HG03280 (cell line): ENCODE data around the gene PCDHGB7.
"Not testable (repeated sequence)": the region's sequence is repeated elsewhere in the genome, so short reads cannot be mapped to it uniquely, and the experiment has no call there.

ENCODE experiments used
- ATAC-seq: cut with Tn5 transposase; IDR thresholded peaks from one replicate; pipeline ENCODE4 v1.9.1; 2021; ENCODE audit warnings: mild to moderate bottlenecking, moderate library complexity; ENCODE audit not compliant: unreplicated experiment

Gene PCDHGB7

DNA sequence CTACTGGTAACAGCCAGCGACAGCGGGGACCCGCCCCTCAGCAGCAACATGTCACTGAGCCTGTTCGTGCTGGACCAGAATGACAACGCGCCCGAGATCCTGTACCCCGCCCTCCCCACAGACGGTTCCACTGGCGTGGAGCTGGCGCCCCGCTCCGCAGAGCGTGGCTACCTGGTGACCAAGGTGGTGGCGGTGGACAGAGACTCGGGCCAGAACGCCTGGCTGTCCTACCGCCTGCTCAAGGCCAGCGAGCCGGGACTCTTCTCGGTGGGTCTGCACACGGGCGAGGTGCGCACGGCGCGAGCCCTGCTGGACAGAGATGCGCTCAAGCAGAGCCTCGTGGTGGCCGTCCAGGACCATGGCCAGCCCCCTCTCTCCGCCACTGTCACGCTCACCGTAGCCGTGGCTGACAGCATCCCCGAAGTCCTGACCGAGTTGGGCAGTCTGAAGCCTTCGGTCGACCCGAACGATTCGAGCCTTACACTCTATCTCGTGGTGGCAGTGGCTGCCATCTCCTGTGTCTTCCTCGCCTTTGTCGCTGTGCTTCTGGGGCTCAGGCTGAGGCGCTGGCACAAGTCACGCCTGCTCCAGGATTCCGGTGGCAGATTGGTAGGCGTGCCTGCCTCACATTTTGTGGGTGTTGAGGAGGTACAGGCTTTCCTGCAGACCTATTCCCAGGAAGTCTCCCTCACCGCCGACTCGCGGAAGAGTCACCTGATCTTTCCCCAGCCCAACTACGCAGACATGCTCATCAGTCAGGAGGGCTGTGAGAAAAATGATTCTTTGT, 22.9 kb upstream of the PCDHGB7 start:
- ATAC-seq = not testable (repeated sequence)

DNA sequence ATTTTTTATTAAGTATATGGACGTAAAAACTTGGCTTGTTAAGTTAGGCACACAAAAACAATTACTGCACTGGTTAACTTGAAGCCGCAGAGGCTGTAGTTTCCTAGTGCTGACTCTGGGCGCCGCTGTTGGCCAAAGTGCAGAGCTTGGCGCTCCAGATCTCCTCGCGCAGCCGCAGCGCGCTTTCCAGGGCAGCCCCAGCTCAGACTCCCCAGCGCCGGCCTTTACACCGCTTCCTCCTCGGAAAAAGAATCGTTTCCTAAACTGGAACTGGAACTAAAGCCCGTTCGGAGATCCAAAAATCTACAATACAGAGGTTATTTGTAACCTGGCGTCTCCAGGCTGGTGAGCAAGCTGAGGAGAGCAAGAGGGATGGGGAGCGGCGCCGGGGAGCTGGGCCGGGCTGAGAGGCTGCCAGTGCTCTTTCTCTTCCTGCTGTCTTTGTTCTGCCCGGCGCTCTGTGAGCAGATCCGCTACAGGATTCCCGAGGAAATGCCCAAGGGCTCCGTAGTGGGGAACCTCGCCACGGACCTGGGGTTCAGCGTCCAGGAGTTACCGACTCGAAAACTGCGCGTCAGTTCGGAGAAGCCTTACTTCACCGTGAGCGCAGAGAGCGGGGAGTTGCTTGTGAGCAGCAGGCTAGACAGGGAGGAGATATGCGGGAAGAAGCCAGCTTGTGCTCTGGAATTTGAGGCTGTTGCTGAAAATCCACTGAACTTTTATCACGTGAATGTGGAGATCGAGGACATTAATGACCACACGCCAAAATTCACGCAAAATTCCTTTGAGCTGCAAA, 19.5 kb upstream of the PCDHGB7 start, which contains the start of gene PCDHGB5:
Gene PCDHGB5, plus strand, starts transcription at position 192 of the 796 bp plus-strand sequence. Its CDS starts 181 bp downstream, at position 373.
- ATAC-seq = not testable (repeated sequence)

DNA sequence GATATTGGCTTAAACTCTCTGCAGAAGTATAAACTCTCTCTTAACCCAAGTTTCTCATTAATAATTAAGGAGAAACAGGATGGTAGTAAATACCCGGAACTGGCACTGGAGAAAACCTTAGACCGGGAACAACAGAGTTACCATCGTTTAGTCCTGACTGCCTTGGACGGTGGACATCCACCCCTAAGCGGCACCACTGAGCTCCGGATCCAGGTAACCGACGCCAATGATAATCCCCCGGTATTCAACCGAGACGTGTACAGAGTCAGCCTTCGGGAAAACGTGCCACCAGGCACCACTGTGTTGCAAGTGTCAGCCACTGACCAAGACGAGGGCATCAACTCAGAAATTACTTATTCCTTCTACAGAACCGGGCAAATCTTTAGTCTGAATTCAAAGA, 18.9 kb upstream of the PCDHGB7 start:
- no peak for ATAC-seq

DNA sequence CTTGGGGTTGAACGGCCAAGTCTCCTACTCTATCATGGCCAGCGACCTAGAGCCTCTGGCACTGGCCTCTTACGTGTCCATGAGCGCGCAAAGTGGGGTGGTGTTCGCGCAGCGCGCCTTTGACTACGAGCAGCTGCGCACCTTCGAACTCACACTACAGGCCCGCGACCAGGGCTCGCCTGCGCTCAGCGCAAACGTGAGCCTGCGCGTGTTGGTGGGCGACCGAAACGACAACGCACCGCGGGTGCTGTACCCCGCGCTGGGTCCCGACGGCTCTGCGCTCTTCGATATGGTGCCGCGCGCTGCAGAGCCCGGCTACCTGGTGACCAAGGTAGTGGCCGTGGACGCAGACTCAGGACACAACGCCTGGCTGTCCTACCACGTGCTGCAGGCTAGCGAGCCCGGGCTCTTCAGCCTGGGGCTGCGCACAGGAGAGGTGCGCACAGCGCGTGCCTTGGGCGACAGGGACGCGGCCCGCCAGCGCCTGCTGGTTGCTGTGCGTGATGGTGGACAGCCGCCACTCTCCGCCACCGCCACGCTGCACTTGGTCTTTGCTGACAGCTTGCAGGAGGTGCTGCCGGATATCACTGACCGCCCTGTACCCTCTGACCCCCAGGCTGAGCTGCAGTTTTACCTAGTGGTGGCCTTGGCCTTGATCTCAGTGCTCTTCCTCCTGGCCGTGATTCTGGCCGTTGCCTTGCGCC, 17.8 kb upstream of the PCDHGB7 start:
- ATAC-seq = no peak

DNA sequence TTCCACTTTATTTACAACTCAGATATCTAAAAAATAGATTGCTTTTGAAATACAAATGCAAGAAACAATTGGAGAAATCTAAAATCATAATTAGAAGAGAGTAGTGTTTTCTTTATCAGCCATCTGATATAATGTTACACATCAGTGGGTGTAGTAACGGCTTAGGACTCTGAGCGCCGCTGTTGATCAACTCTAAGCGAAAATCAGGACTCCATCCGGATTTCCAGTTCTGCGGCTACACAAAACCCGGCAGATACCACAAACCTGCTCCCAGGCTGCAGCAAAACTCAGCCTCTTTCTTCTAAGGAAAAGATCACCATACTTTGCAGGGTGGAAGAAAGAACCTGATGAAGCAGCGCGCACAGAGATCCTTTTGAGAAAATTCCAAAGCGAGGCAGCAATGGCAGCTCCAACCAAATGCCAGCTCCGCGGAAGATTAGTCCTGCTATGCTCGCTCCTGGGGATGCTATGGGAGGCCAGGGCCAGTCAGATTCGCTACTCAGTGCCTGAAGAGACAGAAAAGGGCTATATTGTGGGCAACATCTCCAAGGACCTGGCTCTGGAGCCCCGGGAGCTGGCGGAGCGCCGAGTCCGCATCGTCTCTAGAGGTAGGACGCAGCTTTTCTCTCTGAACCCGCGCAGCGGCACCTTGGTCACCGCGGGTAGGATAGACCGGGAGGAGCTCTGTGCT, 14.8 kb upstream of the PCDHGB7 start, which contains the start of gene PCDHGA9:
Gene PCDHGA9, plus strand, starts transcription at position 226 of the 691 bp plus-strand sequence. Its CDS starts 175 bp downstream, at position 401.
- no peak for ATAC-seq

DNA sequence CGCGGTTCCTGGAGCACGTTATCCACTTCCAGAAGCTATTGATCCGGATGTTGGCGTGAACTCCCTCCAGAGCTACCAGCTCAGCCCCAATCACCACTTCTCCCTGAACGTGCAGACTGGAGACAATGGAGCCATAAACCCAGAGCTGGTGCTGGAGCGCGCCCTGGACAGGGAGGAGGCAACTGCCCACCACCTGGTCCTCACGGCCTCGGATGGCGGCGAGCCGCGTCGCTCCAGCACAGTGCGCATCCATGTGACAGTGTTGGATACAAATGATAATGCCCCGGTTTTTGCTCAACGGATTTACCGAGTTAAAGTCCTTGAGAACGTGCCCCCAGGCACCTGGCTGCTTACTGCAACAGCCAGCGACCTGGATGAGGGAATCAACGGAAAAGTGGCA, 14.1 kb upstream of the PCDHGB7 start:
- ATAC-seq = no peak

DNA sequence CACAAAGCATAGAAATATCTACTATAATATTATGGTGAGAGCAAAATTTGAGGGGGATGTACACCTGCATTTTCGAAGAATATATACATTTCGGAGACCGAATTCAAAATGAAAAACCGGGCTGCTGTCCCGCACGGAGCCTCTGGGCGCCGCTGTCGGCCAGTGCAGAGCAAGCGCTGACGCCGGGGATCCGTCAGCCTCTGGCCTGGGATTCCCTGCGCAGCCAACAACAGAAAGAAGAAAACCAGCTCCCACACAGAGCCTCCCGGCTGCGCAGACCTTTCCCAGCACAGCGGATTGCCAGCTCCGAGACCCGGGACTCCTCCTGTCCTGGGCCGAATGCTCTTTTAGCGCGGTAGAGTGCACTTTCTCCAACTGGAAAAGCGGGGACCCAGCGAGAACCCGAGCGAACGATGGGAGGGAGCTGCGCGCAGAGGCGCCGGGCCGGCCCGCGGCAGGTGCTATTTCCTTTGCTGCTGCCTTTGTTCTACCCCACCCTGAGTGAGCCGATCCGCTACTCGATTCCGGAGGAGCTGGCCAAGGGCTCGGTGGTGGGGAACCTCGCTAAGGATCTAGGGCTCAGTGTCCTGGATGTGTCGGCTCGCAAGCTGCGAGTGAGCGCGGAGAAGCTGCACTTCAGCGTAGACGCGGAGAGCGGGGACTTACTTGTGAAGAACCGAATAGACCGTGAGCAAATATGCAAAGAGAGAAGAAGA, 9.5 kb upstream of the PCDHGB7 start, which contains the start of gene PCDHGB6:
Gene PCDHGB6, plus strand, starts transcription at position 232 of the 716 bp plus-strand sequence. Its CDS starts 182 bp downstream, at position 414.
- peak; percentile 66 for ATAC-seq

DNA sequence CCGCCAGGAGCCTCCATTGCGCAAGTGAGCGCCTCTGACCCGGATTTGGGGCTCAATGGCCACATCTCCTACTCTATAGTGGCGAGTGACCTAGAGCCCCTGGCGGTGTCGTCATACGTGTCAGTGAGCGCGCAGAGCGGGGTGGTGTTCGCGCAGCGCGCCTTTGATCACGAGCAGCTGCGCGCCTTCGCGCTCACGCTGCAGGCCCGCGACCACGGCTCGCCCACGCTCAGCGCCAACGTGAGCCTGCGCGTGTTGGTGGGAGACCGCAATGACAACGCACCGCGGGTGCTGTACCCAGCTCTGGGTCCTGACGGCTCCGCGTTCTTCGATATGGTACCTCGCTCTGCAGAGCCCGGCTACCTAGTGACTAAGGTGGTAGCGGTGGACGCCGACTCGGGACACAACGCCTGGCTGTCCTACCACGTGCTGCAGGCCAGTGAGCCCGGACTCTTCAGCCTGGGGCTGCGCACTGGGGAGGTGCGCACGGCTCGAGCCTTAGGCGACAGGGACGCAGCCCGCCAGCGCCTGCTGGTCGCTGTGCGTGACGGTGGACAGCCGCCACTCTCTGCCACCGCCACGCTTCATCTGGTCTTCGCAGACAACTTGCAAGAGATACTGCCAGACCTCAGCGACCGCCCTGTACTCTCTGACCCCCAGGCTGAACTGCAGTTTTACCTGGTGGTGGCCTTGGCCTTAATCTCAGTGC, 7.7 kb upstream of the PCDHGB7 start:
- ATAC-seq = no peak

DNA sequence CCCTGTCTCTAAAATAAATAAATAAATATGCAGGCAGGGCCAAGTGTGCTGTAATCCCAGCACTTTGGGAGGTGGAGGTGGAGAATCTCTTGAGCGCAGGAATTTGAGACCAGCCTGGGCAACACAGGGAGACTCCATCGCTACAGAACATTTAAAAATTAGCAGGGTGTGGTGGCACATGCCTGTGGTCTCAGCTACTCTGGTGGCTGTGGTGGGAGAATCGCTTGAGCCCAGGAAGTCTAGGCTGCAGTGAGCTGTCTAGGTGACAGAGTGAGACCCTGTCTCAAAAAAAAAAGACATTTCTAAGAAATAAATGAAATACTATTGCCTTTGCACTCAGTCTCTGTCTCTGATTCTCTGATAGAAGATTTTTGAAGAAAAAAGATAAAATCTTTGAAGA, 5.9 kb upstream of the PCDHGB7 start:
- ATAC-seq = no peak

DNA sequence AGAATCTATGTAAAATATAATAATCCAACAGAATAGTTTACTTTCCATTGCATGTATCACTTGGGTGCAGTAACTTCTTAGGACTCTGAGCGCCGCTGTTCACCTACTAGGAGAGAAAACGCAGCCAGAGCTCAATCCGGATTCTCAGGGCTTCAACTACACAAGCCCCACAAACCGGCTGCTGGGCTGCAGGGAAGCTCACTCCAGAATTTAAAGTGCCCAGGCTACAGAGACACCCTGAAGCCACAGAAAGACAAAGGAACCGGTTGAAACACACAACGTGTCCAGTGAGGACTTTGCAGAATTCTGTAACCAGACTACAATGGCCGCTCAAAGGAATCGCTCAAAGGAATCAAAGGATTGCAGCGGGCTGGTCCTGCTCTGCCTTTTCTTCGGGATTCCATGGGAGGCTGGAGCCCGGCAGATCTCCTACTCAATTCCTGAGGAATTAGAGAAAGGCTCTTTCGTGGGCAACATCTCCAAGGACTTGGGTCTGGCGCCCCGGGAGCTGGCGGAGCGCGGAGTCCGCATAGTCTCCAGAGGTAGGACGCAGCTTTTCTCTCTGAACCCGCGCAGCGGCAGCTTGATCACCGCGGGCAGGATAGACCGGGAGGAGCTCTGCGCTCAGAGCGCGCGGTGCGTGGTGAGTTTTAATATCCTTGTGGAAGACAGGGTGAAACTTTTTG, 4.5 kb upstream of the PCDHGB7 start, which contains the start of gene PCDHGA10:
Gene PCDHGA10, plus strand, starts transcription at position 134 of the 686 bp plus-strand sequence. Its CDS starts 189 bp downstream, at position 323.
- peak; percentile 66 for ATAC-seq

DNA sequence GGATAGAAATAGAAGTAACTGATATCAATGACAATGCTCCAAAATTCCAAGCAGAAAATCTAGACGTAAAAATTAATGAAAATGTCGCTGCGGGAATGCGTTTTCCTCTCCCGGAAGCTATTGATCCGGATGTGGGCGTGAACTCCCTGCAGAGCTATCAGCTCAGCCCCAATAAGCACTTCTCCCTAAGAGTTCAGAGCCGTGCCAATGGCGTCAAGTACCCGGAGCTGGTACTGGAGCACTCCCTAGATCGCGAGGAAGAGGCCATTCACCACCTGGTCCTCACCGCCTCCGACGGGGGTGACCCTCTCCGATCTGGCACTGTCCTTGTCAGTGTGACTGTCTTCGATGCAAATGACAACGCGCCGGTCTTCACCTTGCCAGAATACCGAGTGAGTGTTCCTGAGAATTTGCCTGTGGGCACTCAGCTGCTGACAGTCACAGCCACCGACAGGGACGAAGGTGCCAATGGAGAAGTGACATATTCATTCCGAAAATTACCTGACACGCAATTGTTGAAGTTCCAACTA, 3.9 kb upstream of the PCDHGB7 start:
- no peak for ATAC-seq

DNA sequence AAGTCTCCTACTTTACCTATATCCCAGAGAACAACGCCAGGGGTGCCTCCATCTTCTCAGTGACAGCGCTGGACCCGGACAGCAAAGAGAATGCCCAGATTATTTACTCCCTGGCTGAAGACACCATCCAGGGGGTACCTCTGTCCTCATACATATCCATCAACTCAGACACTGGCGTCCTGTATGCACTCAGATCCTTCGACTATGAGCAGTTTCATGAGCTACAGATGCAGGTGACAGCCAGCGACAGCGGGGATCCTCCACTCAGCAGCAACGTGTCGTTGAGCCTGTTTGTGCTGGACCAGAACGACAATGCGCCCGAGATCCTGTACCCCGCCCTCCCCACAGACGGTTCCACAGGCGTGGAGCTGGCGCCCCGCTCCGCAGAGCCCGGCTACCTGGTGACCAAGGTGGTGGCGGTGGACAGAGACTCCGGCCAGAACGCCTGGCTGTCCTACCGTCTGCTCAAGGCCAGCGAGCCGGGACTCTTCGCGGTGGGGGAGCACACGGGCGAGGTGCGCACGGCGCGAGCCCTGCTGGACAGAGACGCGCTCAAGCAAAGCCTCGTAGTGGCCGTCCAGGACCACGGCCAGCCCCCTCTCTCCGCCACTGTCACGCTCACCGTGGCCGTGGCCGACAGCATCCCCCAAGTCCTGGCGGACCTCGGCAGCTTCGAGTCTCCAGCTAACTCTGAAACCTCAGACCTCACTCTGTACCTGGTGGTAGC, 2.8 kb upstream of the PCDHGB7 start:
- not testable (repeated sequence) for ATAC-seq

DNA sequence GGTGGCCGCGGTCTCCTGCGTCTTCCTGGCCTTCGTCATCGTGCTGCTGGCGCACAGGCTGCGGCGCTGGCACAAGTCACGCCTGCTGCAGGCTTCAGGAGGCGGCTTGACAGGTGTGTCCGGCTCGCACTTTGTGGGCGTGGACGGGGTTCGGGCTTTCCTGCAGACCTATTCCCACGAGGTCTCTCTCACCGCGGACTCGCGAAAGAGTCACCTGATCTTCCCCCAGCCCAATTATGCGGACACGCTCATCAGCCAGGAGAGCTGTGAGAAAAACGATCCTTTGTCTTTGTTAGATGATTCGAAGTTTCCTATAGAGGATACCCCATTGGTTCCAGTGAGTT, 2.2 kb upstream of the PCDHGB7 start:
- ATAC-seq = not testable (repeated sequence)

DNA sequence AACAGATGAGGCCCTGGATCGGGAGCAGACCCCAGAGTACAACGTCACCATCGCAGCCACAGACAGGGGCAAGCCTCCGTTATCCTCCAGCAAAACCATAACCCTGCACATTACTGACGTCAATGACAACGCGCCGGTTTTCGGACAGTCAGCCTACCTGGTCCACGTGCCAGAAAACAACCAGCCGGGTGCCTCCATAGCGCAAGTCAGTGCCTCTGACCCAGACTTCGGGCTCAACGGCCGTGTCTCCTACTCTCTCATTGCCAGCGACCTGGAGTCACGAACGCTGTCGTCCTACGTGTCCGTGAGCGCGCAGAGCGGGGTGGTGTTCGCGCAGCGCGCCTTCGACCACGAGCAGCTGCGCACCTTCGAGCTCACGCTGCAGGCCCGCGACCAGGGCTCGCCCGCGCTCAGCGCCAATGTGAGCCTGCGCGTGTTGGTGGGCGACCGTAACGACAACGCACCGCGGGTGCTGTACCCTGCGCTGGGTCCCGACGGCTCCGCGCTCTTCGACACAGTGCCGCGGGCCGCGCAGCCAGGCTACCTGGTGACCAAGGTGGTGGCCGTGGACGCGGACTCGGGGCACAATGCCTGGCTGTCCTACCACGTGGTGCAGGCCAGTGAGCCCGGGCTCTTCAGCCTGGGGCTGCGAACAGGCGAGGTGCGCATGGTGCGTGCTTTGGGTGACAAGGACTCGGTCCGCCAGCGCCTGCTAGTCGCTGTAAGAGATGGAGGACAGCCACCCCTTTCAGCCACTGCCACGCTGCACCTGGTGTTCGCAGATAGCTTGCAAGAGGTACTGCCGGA, 1.8 kb downstream of the PCDHGB7 start:
- ATAC-seq = no peak

DNA sequence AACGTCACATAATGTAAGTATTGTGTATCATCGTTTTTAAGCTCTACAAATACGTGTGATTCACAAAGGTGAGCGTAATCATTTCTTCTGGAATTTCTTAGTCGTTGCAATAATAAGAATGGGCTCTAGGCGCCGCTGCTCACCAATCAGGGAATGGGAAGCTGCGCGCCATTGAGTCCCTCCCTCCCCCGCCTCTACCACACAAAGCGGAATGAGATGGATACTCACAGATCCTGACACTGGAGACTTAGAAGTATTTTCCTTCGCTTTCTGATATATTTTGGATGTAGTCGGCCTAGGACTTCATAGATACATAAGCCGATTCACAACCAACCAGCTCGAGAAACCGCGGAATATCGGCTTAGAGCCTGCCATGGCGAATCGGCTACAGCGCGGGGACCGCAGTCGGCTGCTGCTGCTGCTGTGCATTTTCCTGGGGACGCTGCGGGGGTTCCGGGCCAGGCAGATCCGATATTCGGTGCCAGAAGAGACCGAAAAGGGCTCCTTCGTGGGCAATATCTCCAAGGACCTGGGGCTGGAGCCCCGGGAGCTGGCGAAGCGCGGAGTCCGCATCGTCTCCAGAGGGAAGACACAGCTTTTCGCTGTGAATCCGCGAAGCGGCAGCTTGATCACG, 3.5 kb downstream of the PCDHGB7 start, which contains the start of gene PCDHGA11:
Gene PCDHGA11, plus strand, starts transcription at position 197 of the 634 bp plus-strand sequence. Its CDS starts 177 bp downstream, at position 374.
- ATAC-seq = peak; percentile 43

DNA sequence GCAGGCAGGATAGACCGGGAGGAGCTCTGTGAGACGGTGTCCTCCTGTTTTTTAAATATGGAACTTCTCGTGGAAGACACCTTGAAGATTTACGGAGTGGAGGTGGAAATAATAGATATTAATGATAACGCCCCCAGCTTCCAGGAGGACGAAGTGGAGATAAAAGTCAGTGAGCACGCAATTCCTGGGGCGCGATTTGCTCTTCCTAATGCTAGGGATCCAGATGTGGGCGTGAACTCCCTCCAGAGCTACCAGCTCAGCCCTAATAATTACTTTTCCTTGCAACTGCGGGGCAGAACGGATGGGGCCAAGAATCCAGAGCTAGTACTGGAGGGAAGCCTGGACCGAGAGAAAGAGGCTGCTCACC, 4.0 kb downstream of the PCDHGB7 start:
- no peak for ATAC-seq
